ENCODE results near the gene CUX1.

DNA sequence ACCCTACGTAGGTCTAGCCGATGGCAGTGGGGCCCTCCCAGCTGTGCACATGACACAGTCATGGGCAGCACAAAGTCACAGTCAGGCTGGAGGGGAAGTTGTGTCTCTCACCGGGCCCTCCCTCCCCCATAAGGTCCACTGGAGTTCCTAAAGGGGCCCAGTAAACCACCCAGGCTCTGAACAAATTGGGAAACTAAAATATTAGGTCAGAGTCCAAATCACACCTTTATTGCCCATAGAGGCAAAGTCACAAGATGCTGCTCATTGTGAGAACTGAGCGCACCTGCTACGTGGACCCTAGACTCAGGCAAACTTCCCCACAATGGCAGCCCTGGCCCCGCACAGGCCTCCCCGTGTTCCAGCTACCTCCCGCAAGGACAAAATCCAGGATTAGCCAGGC lies 424.0 kb downstream of the CUX1 start:
- no peak for TF ChIP-seq CTCF (IDR thresholded peaks at IDR 0.05)
- TF ChIP-seq POLR2A (IDR thresholded peaks at IDR 0.05) = no peak

Measured in breast epithelium (tissue), 3 donors.